HepG2 (cell line): ENCODE measurements around the gene SYVN1. TPM values are rescaled to one million over a fixed set of nuclear protein-coding genes. Genes with fewer than 3 reads are reported as not detected.
A peak's percentile ranks its signal among the peaks of the same experiment; 100 is the strongest.

Experiments used
- BCLAF1 ChIP-seq: fragments of 450-650 bp; IDR thresholded peaks from 2 replicates; pipeline ENCODE4 v1.6.1; 2017; ENCODE audit warnings: mild to moderate bottlenecking
- JUND ChIP-seq: sonication (generic); formaldehyde crosslinking; IDR thresholded peaks from 2 replicates; pipeline ENCODE4 v1.8.0; 2022; ENCODE audit warnings: mild to moderate bottlenecking, missing genetic modification reagents
- PAX8 ChIP-seq: sonication (generic); formaldehyde crosslinking; IDR thresholded peaks from 2 replicates; pipeline ENCODE4 v1.8.0; 2022; ENCODE audit warnings: mild to moderate bottlenecking, missing genetic modification reagents, borderline replicate concordance
- RFXAP ChIP-seq: sonication (generic); formaldehyde crosslinking; IDR thresholded peaks from 2 replicates; pipeline ENCODE4 v1.4.0; 2020; ENCODE audit warnings: missing genetic modification reagents, borderline replicate concordance
- TBP ChIP-seq: sonication (generic); formaldehyde crosslinking; IDR thresholded peaks from 2 replicates; pipeline ENCODE4 v1.5.0; 2020; ENCODE audit warnings: missing genetic modification reagents
- TFDP2 ChIP-seq: sonication (generic); formaldehyde crosslinking; IDR thresholded peaks from 2 replicates; pipeline ENCODE4 v1.4.0; 2020; ENCODE audit warnings: missing genetic modification reagents
- ZBTB37 ChIP-seq: sonication (generic); formaldehyde crosslinking; IDR thresholded peaks from 2 replicates; pipeline ENCODE4 v1.4.0; 2020; ENCODE audit warnings: mild to moderate bottlenecking, missing genetic modification reagents
- ZNF142 ChIP-seq: sonication (generic); formaldehyde crosslinking; IDR thresholded peaks from 2 replicates; pipeline ENCODE4 v1.4.0; 2020; ENCODE audit warnings: missing genetic modification reagents
- ZNF484 ChIP-seq: sonication (generic); formaldehyde crosslinking; IDR thresholded peaks from 2 replicates; pipeline ENCODE4 v1.5.1; 2020; ENCODE audit warnings: mild to moderate bottlenecking, low read depth, missing genetic modification reagents, borderline replicate concordance
- ZNF558 ChIP-seq: sonication (generic); formaldehyde crosslinking; IDR thresholded peaks from 2 replicates; pipeline ENCODE4 v1.9.0; 2022; ENCODE audit warnings: mild to moderate bottlenecking, missing genetic modification reagents, borderline replicate concordance
- ZNF652 ChIP-seq: IDR thresholded peaks from 2 replicates; pipeline ENCODE4 v1.6.1; 2016; ENCODE audit warnings: low read depth, borderline replicate concordance
- ZNF740 ChIP-seq: sonication (generic); formaldehyde crosslinking; IDR thresholded peaks from 2 replicates; pipeline ENCODE4 v1.4.0; 2020; ENCODE audit warnings: missing genetic modification reagents
- ZNF879 ChIP-seq: sonication (generic); formaldehyde crosslinking; IDR thresholded peaks from 2 replicates; pipeline ENCODE4 v1.8.1; 2023; ENCODE audit warnings: missing genetic modification reagents
- polyA plus RNA-seq, 8 experiments: library from polyadenylated mRNA; depleted of rRNA in 3 of 8; stranded (reverse) in 7 of 8; unstranded in 1 of 8; fragments of >200 nt; fragmentation: Illumina TruSeq in 4 of 8; extraction: Trizol in 4 of 8; gene quantifications; 2 replicates each; pipeline versions ENCODE4 v1.2.1 to v1.2.3, GENCODE V29; 2011 to 2016; ENCODE audit warnings: low read depth in 4 of 8, missing spikeins in 1 of 8, mixed read lengths in 1 of 8; ENCODE audit not compliant: insufficient read depth in 1 of 8
- total RNA-seq, 5 experiments: library from RNA; depleted of rRNA; stranded (reverse); fragments of >200 nt; fragmentation: Illumina TruSeq; extraction: Trizol; gene quantifications; 2 replicates each; pipeline ENCODE4 v1.2.3, GENCODE V29; 2016; ENCODE audit warnings: low read depth in 1 of 5

Gene SYVN1
- total and polyA plus RNA-seq, 2 of the 13 experiments (the other 11 are each of a cell fraction or from before 2014, with no cell fraction given) = 10.3 to 22.5 TPM

GRCh38 chr11:65095974-65096806, 38.1 kb downstream of the SYVN1 start, which contains the start of gene VPS51 (continued):
- TF ChIP-seq ZNF142 (CRISPR knock-in tag) = 0 out of 2 replicates have a peak, but pooled peaks have one; percentile 40
- TF ChIP-seq JUND (CRISPR knock-in tag) = no peak
- TF ChIP-seq ZNF740 (CRISPR knock-in tag) = peak; percentile 96
- TF ChIP-seq ZNF879 (CRISPR knock-in tag) = no peak
- TF ChIP-seq ZNF652 (CRISPR knock-in tag) = no peak
- peak; percentile 61 for TF ChIP-seq TFDP2 (CRISPR knock-in tag)
- TF ChIP-seq RFXAP (CRISPR knock-in tag) = no peak; the same call in 1 of the 2 replicates
- no peak for TF ChIP-seq TBP (CRISPR knock-in tag)
- TF ChIP-seq PAX8 (CRISPR knock-in tag) = no peak
- peak; percentile 51; the same call in 1 of the 2 replicates for TF ChIP-seq ZNF558
- TF ChIP-seq ZNF484 (CRISPR knock-in tag) = no peak
- no peak for TF ChIP-seq BCLAF1
- TF ChIP-seq ZBTB37 (CRISPR knock-in tag) = peak; percentile 20; the same call in 1 of the 2 replicates
